ENCODE measurements around the gene RAB3GAP2.

GRCh38 chr1:220307607-220308006 is 35.4 kb upstream of the RAB3GAP2 start:
- TF ChIP-seq CTCF (IDR thresholded peaks at IDR 0.05; ENCODE audit: low read depth, low read length, poor library complexity, severe bottlenecking) (no peak), EZH2phosphoT487 (IDR thresholded peaks at IDR 0.05; ENCODE audit: borderline replicate concordance, low read length) (no peak)
